Activated T-cell treated with anti-CD3 and anti-CD28 coated beads, Interleukin-2, amount 50 U/mL, for 48 hours (primary cell): ENCODE data around the gene SH2D4B.
A peak's percentile ranks its signal among the peaks of the same experiment; 100 is the strongest.
"Not testable (repeated sequence)": the region's sequence is repeated elsewhere in the genome, so short reads cannot be mapped to it uniquely, and the experiment has no call there.

Experiments used
- DNase-seq, 2 experiments: peaks; one replicate each; pipeline ENCODE4 v3.0.0-alpha.2; 2020

Gene SH2D4B

DNA sequence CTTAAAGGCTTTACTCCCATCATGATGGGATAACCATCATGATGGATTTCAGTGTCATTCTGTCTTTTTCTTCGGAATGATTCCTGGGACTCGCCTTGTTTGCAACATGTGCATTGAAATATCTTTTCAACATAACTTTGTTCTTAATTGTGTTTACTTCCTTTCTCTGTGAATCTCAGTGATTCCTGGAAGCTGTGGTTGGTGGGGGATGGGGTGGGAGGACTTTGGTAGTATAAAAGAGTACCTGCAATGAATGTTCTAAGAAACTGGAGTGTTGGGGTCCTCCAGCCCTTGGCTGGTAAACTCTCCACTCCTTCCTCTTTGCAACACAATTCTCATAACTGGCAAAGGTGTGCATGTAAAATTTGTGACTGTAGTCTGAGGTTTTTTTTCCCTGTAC lies 11.5 kb upstream of the SH2D4B start:
- DNase-seq, result no peak

DNA sequence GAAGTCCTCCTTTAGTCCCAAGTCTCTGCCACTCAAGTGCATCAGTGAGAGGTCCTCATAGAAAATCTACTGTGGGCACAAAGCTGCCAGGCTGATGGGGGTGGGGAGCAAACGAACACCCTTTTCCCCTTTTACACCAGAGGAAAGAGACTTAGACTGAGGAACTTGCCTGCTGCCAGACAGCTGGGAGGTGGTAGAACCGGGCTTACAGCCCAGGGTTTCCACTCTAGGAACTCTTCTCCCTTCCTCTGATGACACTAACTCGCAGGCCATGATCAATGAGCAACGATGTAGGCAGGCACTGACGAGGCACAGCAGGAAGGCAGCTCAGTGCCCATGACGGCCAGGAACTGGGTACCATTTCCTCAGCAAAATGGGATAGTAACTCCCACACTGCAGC lies 11.0 kb upstream of the SH2D4B start:
- DNase-seq, result no peak

DNA sequence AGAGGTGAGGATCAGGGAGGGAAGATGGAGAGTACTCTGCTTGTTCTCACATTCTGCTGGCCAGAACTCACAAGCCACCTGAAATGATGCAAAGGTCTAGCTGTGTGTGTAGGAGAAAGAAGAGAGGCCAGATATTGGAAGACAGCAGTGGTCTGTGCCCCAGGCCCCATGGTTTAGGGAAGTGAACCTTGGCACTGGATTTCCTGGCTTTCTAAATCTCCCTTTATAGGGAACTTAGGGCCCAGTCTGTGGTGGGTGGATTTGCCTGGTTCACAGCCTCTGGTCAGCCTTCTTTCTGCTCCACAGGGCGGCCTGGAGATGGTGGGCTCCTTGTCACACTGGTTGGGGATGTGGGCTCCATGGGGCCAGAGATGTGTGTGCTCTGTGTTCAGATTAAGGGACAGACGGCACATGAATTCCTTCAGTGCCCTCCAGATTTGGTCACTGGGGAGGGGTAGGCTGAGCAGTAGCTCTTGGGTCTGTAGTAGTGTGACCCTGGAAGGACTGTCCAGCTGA lies 9.5 kb upstream of the SH2D4B start:
- no peak for DNase-seq

DNA sequence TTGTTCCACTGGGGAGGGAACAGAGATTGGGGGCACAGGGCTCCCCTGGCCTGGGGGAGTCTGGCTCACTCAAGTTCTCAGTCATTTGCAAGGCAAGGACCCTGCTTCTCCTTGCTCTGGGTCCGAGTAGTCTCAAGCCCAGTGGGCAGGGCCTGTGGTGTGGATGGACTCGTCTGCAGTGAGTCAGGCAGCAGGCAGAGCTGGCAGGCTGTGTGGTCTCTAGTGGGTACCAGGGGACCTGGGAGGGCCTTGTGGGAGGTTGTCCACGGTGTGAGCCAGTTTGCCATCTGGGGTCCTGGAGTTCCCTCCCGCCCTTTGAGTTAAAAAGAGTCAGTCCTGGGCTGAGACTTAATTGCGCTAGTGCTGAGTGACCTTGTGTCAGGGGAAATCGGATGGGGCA lies 8.8 kb upstream of the SH2D4B start:
- no peak for DNase-seq

DNA sequence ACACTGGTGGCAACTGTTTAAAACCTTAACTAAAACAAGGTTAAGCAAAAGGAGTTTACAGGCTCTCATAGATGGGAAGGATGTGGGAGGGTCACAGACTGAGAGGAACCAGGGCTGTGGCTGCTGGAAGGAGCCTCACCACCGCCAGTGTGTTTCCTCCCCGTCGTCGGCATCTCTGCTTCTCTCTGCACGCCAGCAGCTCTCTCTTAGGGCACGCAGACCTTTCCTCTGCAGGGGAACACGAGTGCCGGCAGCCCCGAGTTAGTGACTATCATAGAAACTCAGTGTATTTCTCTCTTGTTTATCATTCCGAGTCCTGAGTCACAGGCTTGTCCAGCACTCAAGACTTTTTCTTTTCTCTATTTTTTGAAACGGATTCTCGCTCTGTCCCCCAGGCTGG lies 8.1 kb upstream of the SH2D4B start:
- no peak for DNase-seq

DNA sequence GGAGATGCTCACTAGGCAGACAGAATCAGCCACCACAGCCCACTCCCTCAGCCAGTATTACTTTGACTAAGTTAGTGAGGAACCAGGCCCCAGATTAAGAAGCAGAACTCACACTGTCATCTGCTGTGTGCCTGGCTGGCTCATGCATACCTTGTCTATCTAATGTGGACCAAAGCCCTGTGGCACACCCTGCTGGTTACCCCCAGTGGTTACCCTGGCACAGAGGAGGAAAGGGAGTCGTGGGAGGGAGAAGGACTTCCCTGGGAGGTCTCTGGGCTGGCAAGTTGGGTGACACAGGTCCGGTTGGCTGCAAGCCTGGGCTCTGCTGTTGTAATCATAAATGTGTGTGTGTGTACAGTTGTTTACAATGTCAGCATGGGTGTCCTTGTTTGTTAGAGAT lies 7.5 kb upstream of the SH2D4B start:
- DNase-seq, result peak; percentile 72 to 73

DNA sequence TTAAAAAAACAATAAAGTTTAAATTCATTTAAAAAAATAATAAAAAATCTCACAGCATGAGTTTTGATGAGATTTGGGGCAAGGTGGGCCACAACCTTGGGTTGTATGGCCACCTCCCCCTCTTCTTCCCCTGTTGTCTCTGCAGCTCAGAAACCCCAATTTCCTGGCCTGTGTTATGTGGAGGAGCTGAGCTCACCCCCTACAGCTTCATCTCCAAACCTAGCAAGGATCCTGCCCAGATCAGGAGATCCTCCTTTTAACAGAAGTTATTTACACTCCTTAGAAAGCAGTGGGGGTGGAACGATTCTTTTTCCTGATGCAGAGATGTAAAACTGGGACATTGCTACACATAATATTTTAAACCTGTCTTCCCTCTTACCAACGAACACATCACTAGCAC lies 6.9 kb upstream of the SH2D4B start:
- no peak for DNase-seq

DNA sequence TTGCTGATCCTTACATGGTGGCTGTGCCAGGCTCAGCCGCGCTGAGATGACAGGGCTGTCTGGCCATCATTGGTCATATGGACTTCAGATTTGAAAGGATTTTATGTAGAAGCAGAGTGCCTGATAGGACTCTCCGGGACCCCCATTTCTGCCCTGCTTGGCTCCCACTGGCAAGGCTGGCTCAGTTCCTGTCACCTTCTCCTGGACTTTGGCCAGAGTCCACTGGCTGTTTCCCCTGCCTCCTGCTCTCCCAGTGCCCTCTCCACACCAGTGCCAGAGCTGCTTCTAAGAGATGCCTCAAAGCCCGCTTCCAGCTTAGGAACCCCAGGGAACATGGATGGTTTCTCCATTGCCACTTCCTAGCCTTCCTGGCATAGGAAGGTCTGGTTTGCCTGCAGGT lies 5.1 kb upstream of the SH2D4B start:
- DNase-seq, result no peak

DNA sequence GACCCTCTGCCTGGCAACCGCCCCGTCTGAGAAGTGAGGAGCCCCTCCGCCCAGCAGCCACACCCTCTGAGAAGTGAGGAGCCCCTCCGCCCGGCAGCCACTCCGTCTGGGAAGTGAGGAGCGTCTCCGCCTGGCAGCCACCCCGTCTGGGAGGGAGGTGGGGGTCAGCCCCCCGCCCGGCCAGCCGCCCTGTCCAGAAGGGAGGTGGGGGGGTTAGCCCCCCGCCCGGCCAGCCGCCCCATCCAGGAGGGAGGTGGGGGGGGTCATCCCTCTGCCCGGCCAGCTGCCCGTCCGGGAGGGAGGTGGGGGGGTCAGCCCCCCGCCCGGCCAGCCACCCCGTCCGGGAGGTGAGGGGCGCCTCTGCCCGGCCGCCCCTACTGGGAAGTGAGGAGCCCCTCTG lies 3.6 kb upstream of the SH2D4B start:
- not testable (repeated sequence) for DNase-seq

DNA sequence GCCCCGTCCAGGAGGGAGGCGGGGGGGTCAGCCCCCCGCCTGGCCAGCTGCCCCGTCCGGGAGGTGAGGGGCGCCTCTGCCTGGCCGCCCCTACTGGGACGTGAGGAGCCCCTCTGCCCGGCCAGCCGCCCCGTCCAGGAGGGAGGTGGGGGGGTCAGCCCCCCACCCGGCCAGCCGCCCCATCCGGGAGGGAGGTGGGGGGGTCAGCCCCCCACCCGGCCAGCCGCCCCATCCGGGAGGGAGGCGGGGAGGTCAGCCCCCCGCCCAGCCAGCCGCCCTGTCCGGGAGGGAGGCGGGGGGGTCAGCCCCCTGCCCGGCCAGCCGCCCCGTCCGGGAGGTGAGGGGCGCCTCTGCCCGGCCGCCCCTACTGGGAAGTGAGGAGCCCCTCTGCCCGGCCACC lies 3.1 kb upstream of the SH2D4B start:
- not testable (repeated sequence) for DNase-seq

DNA sequence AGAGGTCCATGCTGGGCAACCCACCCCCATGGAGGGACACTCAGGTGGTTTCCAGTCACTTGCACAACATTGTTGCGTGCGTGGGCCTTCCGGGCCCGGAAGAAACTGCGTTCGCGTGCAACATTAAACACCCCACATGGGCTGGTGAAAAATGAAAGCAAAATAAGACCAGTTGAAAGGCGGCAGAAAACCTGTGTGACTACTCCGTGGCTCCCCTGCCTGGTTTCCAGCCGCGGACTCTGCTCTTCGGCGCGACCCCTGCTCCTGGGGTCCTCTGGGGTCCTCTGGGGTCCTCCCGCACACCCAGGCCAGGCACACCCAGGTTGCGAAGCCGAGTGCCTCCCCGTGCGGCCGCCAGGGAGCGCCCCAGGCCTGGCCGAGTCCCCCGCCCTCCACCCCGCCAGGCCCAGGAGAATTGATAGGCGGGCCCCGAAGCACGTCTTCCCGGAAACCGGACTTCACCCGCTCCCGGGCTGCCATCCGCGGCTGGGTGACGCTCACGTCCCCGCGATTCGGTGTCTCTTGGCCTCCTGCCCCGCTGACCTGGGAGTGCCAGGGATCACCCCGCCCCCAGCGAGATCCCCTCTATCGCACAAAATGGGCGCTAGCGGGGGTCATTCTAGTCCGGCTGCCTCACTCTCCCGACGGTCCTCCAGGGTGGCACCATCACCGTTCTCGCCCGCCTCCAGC lies 1.9 kb upstream of the SH2D4B start:
- peak; percentile 87 to 88 for DNase-seq

DNA sequence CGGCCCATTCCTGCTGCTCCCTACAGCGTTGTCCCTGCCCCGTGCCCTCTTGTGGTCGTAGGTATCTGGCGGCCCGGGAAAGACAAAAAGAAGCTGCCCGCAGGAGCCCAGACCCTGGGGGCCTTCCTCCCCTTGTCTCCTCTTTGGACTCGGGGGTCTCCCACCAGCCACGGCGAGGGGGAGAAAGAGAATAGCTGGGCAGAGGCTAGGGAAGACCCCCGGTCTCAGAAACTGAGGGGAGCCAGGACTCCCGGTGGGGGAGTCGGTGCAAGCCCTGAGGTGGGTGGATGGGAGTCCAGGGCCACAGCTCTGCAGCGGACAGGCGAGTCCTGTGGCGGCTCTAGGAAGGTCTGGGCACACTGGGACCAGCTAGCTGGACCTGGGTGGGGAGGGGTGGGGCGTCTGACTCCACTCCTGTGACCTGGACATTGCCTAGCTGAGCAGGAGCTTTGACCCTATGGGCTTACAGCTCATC lies 1.3 kb upstream of the SH2D4B start:
- peak in 1 of 2 experiments; percentile 49 for DNase-seq

DNA sequence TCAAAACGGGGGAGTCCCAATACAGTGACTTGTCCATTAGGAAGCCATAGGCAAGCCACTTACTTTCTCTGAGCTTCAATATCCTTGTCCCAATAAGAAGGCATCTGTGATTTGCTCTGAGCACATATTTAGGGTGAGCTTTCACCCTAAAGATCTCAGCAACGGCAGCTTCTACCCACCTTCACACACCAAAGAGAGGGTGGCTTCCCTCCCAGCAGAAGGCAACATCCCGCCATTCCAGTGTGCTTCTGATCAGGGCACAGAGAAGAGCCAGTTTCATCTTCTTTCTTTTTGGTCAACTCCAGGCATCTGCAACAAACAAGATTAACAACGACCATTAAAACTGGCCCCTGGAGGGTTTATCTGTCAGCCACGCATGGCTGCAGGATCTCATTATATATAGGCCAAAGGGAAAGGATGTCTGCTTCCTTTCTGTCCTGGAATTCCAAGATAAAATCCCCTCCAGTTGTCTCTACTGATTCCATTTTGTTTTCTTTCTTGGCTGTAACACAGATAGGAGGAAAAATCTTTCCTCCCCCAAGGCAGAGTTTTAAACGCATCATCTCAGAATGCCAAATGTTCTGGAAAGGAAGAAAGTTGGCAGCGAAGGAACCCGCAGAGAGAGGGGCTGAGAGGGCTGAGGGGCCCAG lies 491 bp upstream of the SH2D4B start:
- DNase-seq, result peak in 1 of 2 experiments; percentile 16

DNA sequence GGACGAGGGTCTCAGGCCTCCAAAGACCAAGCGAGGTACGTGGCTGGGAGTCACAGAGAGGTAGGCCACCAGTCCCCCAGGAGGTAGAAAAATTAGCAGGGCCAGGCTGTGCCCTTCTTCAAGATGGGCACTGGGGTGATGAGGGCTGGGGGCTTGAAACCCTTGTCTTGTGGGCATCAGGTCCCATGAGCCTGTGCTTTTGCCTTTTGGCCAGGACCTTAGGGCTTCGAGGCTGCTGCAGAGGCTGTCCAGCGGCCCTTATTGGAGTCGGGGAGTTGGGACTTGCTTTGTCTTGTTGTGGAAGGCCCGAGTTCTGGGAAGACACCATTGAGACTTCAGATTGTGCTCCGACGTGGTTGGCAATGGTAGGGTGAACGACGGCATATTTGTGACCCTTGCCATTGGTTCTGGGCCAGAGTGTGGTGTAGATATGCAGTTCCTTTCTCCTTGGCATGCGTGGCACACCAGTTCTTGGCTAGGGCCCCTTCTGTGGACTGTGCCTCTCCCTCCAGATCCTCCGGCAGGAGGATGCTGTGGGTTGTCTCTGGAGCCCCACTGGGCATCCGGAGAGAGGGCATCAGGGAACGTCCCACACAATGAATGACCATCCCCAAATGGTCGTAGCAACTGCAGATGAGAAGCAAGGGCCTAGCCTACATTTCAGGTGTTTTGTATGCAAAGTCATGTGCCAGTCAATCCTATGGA lies 931 bp downstream of the SH2D4B start:
- DNase-seq, result peak; percentile 9 to 12

DNA sequence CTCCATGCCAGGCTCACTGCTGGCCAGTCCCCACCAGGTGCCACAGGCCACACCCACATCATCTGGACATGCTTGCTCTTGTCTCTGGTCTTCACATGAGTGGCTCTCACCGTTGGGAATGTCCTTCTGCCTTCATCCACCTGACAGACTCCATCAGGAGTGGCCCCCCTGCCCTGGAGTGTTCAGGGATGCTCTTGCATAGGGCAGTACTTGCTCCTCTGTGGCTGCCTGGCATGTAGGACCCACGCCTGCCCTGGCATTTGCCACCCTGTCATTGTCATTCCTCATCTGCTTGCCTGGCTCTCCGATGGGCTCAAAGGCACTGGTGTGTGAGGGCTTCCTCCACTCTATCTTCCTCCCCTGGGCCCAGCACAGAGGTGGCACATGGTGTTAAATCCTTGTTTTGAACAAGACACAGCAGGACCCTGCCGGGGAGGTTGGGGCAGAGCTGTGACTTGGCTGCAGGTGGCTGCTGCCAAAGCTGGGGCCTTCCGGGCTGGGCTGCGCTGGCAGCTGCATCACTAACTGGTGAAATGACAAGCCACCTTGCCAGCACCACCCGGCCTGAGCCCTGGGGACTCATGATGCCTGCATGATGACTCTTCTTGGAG lies 1.8 kb downstream of the SH2D4B start:
- DNase-seq, result peak in 1 of 2 experiments; percentile 16

DNA sequence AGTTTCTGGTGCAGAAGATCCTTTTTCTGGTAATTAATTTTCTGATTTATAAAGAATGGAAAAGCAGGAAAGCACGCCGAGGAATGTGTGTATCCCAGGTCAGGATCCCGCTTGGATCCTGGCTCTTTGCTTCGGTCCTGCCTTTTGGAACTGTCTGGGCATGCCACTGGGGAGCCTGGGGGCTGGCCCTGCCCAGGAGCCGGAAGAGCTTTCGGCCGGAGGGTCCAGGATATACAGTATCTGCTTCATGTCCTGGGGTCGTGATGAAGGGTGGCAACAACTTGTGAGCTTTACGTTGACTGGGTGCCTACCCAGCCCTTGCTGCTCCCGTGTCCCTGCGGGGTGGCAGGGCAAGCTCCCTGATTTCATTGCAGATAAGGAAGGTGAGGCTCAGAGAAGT lies 2.4 kb downstream of the SH2D4B start:
- peak in 1 of 2 experiments; percentile 4 for DNase-seq

DNA sequence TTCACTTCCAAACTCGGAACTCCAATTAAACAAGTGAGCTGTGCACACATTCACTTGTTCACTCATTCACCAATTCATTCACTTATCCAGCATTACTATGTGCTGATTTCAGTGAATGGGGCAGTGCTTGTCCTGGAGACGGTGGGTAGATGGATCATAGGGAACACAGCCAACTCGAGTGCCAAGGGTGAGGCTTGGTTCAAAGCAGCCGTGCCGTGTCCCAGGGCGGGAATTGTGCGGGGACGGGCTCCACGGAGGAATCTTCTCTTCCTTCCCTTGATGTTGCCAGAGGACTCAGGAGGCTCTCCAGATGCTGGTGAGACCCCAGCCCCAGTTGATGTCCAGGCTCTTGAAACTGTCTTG lies 2.9 kb downstream of the SH2D4B start:
- no peak for DNase-seq

DNA sequence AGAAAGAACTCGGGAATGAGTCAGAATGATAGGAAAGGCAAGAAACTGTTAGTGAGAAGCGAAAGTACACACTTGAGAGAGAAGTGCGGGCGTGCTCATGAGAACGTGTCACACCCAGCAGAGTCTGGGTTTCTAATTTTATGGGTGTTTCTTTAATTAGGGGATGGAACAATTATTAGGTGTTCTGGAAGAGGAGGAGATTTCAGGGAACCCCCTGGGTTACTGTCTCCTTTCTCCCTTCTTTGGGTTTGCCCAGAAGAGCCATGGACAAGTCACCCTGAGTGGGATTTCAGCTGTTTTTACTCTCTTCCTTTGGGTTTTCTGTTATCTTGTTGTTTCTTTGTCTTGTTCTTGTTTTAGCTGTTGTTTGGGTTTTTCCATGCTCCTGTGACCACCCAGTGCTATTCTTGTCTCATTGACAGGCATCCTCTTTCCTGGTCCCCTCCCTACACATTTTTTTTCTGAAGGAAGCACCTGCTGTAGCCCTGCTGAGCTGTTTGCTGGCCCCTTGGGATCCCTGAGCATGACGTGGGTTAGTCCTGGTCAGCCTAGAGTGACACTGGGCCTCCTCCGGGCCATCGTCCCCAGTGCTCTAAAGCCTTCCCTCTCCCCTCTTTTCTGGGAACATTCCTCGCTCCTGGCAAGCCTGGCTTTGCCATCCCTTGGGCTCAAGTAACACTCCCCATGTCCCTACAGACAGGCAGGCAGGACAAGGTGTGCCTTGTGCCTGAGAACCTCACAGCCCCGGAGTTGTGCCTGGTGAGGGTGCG lies 3.5 kb downstream of the SH2D4B start:
- no peak for DNase-seq

DNA sequence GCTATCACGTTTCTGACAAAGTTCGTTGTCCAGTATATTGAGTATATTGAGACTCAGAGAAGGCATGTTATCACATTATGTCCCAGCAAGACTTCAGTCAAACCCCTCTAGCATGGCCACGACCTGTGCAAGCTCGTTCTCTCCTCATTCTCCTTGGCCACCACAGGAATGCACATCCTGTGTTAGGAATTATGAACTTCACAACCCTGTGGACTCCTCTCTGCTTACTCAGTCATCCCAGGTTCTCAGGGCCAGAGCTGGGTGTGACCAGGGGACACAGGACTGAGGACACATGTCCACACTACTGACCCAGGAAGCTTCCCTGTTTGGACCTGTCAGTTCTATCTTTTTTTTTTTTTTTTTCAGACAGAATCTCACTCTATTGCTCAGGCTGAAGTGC lies 4.4 kb downstream of the SH2D4B start:
- no peak for DNase-seq

DNA sequence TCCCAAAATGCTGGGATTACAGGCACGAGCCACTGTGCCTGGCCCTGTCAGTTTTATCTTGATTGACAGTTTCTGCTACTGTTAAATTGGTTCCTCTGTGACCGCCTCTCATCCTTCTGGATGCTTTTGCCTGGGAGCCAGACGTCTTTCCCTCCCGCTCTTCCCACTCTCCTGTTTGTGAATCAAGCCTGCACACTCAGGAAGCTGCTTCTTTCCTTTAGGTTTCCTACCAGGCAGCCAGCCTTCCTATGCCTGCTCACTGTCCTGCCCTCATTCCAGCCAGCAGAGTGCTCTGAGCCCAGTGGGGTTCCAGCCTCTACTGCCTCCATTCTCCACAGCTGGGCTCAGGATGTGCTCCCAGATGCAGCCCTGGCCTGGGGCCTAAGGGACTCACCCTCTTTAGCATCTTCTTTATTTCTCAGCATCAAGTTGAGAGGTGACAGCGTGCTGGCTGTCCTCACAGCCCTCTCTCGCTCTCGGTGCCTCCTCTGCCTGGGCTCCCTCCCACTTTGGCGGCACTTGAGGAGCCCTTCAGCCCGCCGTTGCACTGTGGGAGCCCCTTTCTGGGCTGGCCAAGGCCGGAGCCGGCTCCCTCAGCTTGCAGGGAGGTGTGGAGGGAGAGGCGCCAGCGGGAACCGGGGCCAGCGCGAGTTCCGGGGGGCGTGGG lies 5.1 kb downstream of the SH2D4B start:
- DNase-seq, result no peak

DNA sequence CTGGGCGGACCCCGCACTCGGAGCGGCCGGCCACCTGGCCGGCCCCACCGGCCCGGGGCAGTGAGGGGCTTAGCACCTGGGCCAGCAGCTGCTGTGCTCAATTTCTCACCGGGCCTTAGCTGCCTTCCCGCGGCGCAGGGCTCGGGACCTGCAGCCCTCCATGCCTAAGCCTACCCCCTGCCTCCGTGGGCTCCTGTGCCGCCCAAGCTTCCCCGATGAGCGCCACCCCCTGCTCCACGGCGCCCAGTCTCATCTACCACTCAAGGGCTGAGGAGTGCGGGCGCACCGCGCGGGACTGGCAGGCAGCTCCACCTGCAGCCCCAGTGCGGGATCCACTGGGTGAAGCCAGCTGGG lies 5.6 kb downstream of the SH2D4B start:
- not testable (repeated sequence) for DNase-seq

DNA sequence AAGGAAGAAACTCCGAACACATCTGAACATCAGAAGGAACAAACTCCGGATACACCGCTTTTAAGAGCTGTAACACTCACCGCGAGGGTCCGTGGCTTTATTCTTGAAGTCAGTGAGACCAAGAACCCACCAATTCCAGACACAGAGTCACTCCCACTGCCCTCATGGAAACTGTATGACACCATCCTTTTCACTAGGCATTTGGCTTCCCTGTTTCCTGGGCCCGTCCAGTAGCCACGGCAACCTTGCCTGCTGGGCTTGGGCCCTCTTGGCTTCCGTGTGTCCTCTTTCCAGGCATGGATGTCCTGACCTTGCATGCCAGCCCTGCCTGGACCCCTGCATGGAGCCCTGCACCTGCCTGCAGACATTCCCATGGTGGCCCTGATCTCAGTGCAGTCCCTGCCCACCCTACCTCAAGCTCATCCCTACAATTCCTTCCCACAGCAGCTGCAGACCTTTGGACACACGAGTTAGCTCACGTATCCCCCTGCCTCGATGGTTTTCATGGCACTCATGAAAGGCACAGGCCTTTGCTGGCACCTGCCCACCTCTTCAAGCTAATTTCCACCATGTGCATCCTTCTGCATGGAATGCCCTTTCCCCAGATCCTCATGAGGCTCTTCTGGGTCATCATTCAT lies 6.7 kb downstream of the SH2D4B start:
- no peak for DNase-seq
